HepG2 (cell line): ENCODE measurements around the gene SLC38A3. TPM values are rescaled to one million over a fixed set of nuclear protein-coding genes. Genes with fewer than 3 reads are reported as not detected.
A peak's percentile ranks its signal among the peaks of the same experiment; 100 is the strongest.

Experiments used
- ADNP ChIP-seq: sonication (generic); formaldehyde crosslinking; IDR thresholded peaks from 2 replicates; pipeline ENCODE4 v1.4.0; 2020; ENCODE audit warnings: missing genetic modification reagents
- CC2D1A ChIP-seq: sonication (generic); formaldehyde crosslinking; IDR thresholded peaks from 2 replicates; pipeline ENCODE4 v1.8.1; 2023; ENCODE audit warnings: mild to moderate bottlenecking, missing genetic modification reagents
- EP300 ChIP-seq, 3 experiments: sonication (generic) in 1 of 3; formaldehyde crosslinking in 1 of 3; IDR thresholded peaks; 2 replicates each; pipeline versions ENCODE4 v1.5.1 to v1.6.1; 2011 to 2020; ENCODE audit warnings: low read depth in 2 of 3, low read length in 2 of 3, borderline replicate concordance in 1 of 3, improper control_type of control experiment in 1 of 3, mild to moderate bottlenecking in 1 of 3, missing genetic modification reagents in 1 of 3, moderate library complexity in 1 of 3
- FOXA1 ChIP-seq, 2 experiments: fragments of 450-650 bp in 1 of 2; sonication (generic) in 1 of 2; formaldehyde crosslinking in 1 of 2; IDR thresholded peaks; 2 replicates each; pipeline versions ENCODE4 v1.4.0 to v1.6.1; 2016 to 2020; ENCODE audit warnings: missing genetic modification reagents in 1 of 2
- FOXC1 ChIP-seq: sonication (generic); formaldehyde crosslinking; IDR thresholded peaks from 2 replicates; pipeline ENCODE4 v1.8.0; 2022; ENCODE audit warnings: mild to moderate bottlenecking, missing genetic modification reagents, borderline replicate concordance
- HNF4A ChIP-seq: sonication (generic); formaldehyde crosslinking; IDR thresholded peaks from 2 replicates; pipeline ENCODE4 v1.4.0; 2020; ENCODE audit warnings: missing genetic modification reagents
- KAT7 ChIP-seq: IDR thresholded peaks from 2 replicates; pipeline ENCODE4 v1.6.1; 2018; ENCODE audit warnings: borderline replicate concordance, missing compliant biosample characterization
- NR2F1 ChIP-seq, 2 experiments: fragments of 450-650 bp in 1 of 2; formaldehyde crosslinking in 1 of 2; IDR thresholded peaks; 2 replicates each; pipeline versions ENCODE4 v1.5.0 to v1.6.1; 2016 to 2020; ENCODE audit warnings: mild to moderate bottlenecking in 1 of 2, missing compliant biosample characterization in 1 of 2, missing genetic modification reagents in 1 of 2, moderate library complexity in 1 of 2
- RORA ChIP-seq: sonication (generic); formaldehyde crosslinking; IDR thresholded peaks from 2 replicates; pipeline ENCODE4 v1.5.0; 2020; ENCODE audit warnings: mild to moderate bottlenecking, missing genetic modification reagents, moderate library complexity
- SRF ChIP-seq: IDR thresholded peaks from 2 replicates; pipeline ENCODE4 v1.6.1; 2011; ENCODE audit warnings: mild to moderate bottlenecking, low read depth, low read length, moderate library complexity
- TOPORS ChIP-seq: sonication (generic); formaldehyde crosslinking; IDR thresholded peaks from 2 replicates; pipeline ENCODE4 v1.8.0; 2023; ENCODE audit warnings: mild to moderate bottlenecking, missing genetic modification reagents
- ZFAT ChIP-seq: sonication (generic); formaldehyde crosslinking; conservative IDR thresholded peaks from 2 replicates; pipeline ENCODE4 v1.8.1; 2023; ENCODE audit warnings: missing genetic modification reagents, inconsistent platforms
- ZFP90 ChIP-seq: sonication (generic); formaldehyde crosslinking; IDR thresholded peaks from 2 replicates; pipeline ENCODE4 v1.8.0; 2022; ENCODE audit warnings: missing genetic modification reagents, mild to moderate bottlenecking, inconsistent platforms, borderline replicate concordance
- ZNF468 ChIP-seq: sonication (generic); formaldehyde crosslinking; IDR thresholded peaks from 2 replicates; pipeline ENCODE4 v1.8.0; 2022; ENCODE audit warnings: mild to moderate bottlenecking, moderate library complexity, missing genetic modification reagents
- ZNF552 ChIP-seq: sonication (generic); formaldehyde crosslinking; IDR thresholded peaks from 2 replicates; pipeline ENCODE4 v1.9.0; 2022; ENCODE audit warnings: missing genetic modification reagents, mild to moderate bottlenecking, borderline replicate concordance
- ZNF563 ChIP-seq: sonication (generic); formaldehyde crosslinking; IDR thresholded peaks from 2 replicates; pipeline ENCODE4 v1.8.0; 2022; ENCODE audit warnings: mild to moderate bottlenecking, moderate library complexity, missing genetic modification reagents
- polyA plus RNA-seq, 8 experiments: library from polyadenylated mRNA; depleted of rRNA in 3 of 8; stranded (reverse) in 7 of 8; unstranded in 1 of 8; fragments of >200 nt; fragmentation: Illumina TruSeq in 4 of 8; extraction: Trizol in 4 of 8; gene quantifications; 2 replicates each; pipeline versions ENCODE4 v1.2.1 to v1.2.3, GENCODE V29; 2011 to 2016; ENCODE audit warnings: low read depth in 4 of 8, missing spikeins in 1 of 8, mixed read lengths in 1 of 8; ENCODE audit not compliant: insufficient read depth in 1 of 8
- total RNA-seq, 5 experiments: library from RNA; depleted of rRNA; stranded (reverse); fragments of >200 nt; fragmentation: Illumina TruSeq; extraction: Trizol; gene quantifications; 2 replicates each; pipeline ENCODE4 v1.2.3, GENCODE V29; 2016; ENCODE audit warnings: low read depth in 1 of 5
- TF ChIP-seq, protein P1 (sequence below): sonication (generic); formaldehyde crosslinking; IDR thresholded peaks from 2 replicates; pipeline ENCODE4 v1.4.0; 2020; ENCODE audit warnings: missing genetic modification reagents
- TF ChIP-seq, protein P2 (sequence below): sonication (generic); formaldehyde crosslinking; IDR thresholded peaks from 2 replicates; pipeline ENCODE4 v1.8.0; 2022; ENCODE audit warnings: mild to moderate bottlenecking, missing genetic modification reagents
- TF ChIP-seq, protein P3 (sequence below): sonication (generic); formaldehyde crosslinking; IDR thresholded peaks from 2 replicates; pipeline ENCODE4 v1.5.0; 2020; ENCODE audit warnings: mild to moderate bottlenecking, missing genetic modification reagents
- TF ChIP-seq, protein P4 (sequence below): IDR thresholded peaks from 2 replicates; pipeline ENCODE4 v1.6.1; 2016; ENCODE audit warnings: missing compliant biosample characterization, missing genetic modification reagents, borderline replicate concordance
- TF ChIP-seq, protein P5 (sequence below): sonication (generic); formaldehyde crosslinking; IDR thresholded peaks from 2 replicates; pipeline ENCODE4 v1.5.1; 2020; ENCODE audit warnings: missing genetic modification reagents, mild to moderate bottlenecking, borderline replicate concordance

Gene SLC38A3
- total and polyA plus RNA-seq, 2 of the 13 experiments (the other 11 are each of a cell fraction or from before 2014, with no cell fraction given) = 29.8 to 164 TPM

DNA sequence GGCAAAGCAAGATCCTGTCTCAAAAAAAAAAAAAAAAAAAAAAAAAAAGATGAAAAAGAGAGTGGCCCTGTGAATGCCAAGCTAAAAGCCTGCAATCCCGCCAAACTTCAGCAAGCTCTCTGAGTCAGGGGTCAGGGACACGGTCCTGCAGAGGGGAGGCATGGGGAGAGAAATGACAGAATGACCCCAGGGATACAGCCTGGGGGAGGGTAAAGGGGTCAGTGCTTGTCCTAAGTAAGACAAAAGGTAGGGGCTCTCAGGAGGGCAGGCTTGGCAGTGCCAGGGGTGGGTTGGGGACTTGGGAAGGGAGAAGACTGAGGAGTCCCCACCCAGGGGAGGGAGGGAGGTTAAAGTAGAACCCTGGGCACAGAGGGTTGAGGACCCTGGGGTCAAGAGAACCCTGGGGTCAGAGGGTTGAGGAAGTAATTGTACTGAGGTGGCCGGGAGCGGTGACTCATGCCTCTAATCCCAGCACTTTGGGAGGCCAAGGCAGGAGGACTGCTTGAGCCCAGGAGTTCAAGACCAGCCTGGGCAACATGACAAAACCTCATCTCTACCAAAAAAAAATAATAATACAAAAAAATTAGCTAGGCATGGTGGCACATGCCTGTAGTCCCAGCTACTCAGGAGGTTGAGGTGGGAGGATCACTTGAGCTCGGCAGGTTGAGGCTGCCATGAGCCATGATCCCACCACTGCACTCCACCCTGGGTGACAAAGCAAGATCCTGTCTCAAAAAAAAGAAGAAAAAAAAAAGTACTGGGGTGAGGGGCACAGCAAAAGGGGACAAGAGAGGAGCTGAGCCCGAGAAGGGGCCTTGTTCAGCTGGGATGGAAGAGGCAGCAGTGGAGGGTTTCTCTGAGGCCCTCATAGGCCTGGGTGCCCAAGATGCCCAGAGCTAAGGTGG, 58.7 kb downstream of the SLC38A3 start (continued):
- TF ChIP-seq CC2D1A (CRISPR knock-in tag) (no peak), FOXA1 (IDR thresholded peaks at IDR 0.05) (0 out of 2 replicates have a peak, but pooled peaks have one; percentile 18), FOXA1 (CRISPR knock-in tag; IDR thresholded peaks at IDR 0.05) (no peak), TOPORS (CRISPR knock-in tag) (no peak), ZNF468 (no peak), ADNP (peak; percentile 80; the same call in 1 of the 2 replicates), NR2F1 (CRISPR knock-in tag; IDR thresholded peaks at IDR 0.05) (peak; percentile 76 to 90; a peak in 3 of 4 replicates), ZNF552 (CRISPR knock-in tag) (no peak), FOXC1 (CRISPR knock-in tag) (no peak), ZNF563 (CRISPR knock-in tag) (0 out of 2 replicates have a peak, but pooled peaks have one; percentile 15), HNF4A (peak; percentile 40), KAT7 (CRISPR knock-in tag) (no peak), SRF (no peak), RORA (CRISPR knock-in tag) (no peak), EP300 (IDR thresholded peaks at IDR 0.05; ENCODE audit: low read depth in 2 of 2, low read length in 2 of 2) (peak in 1 of 2 experiments; percentile 52; a peak in 1 of 4 replicates), EP300 (CRISPR knock-in tag; IDR thresholded peaks at IDR 0.05; ENCODE audit: borderline replicate concordance) (no peak), ZFP90 (CRISPR knock-in tag) (no peak), ZFAT (CRISPR knock-in tag) (no peak)
- TF ChIP-seq, protein P1, sequence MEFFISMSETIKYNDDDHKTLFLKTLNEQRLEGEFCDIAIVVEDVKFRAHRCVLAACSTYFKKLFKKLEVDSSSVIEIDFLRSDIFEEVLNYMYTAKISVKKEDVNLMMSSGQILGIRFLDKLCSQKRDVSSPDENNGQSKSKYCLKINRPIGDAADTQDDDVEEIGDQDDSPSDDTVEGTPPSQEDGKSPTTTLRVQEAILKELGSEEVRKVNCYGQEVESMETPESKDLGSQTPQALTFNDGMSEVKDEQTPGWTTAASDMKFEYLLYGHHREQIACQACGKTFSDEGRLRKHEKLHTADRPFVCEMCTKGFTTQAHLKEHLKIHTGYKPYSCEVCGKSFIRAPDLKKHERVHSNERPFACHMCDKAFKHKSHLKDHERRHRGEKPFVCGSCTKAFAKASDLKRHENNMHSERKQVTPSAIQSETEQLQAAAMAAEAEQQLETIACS (CRISPR knock-in tag) = no peak
- TF ChIP-seq, protein P2, sequence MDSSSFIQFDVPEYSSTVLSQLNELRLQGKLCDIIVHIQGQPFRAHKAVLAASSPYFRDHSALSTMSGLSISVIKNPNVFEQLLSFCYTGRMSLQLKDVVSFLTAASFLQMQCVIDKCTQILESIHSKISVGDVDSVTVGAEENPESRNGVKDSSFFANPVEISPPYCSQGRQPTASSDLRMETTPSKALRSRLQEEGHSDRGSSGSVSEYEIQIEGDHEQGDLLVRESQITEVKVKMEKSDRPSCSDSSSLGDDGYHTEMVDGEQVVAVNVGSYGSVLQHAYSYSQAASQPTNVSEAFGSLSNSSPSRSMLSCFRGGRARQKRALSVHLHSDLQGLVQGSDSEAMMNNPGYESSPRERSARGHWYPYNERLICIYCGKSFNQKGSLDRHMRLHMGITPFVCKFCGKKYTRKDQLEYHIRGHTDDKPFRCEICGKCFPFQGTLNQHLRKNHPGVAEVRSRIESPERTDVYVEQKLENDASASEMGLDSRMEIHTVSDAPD (CRISPR knock-in tag) = no peak
- TF ChIP-seq, protein P3, sequence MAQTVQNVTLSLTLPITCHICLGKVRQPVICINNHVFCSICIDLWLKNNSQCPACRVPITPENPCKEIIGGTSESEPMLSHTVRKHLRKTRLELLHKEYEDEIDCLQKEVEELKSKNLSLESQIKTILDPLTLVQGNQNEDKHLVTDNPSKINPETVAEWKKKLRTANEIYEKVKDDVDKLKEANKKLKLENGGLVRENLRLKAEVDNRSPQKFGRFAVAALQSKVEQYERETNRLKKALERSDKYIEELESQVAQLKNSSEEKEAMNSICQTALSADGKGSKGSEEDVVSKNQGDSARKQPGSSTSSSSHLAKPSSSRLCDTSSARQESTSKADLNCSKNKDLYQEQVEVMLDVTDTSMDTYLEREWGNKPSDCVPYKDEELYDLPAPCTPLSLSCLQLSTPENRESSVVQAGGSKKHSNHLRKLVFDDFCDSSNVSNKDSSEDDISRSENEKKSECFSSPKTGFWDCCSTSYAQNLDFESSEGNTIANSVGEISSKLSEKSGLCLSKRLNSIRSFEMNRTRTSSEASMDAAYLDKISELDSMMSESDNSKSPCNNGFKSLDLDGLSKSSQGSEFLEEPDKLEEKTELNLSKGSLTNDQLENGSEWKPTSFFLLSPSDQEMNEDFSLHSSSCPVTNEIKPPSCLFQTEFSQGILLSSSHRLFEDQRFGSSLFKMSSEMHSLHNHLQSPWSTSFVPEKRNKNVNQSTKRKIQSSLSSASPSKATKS (CRISPR knock-in tag) = no peak
- TF ChIP-seq, protein P4, sequence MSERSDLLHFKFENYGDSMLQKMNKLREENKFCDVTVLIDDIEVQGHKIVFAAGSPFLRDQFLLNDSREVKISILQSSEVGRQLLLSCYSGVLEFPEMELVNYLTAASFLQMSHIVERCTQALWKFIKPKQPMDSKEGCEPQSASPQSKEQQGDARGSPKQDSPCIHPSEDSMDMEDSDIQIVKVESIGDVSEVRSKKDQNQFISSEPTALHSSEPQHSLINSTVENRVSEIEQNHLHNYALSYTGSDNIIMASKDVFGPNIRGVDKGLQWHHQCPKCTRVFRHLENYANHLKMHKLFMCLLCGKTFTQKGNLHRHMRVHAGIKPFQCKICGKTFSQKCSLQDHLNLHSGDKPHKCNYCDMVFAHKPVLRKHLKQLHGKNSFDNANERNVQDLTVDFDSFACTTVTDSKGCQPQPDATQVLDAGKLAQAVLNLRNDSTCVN (CRISPR knock-in tag) = no peak
- TF ChIP-seq, protein P5, sequence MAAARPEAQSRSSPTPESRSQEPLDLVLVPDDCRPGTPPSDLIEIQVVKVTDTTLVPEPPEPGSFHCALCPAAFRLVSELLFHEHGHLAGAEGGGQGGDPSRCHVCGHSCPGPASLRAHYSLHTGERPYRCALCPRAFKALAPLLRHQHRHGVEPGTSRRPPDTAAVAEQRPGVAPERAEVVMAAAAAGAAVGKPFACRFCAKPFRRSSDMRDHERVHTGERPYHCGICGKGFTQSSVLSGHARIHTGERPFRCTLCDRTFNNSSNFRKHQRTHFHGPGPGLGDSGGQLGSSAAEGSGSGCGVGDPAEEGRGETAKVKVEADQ = no peak
